HG03060 (cell line): Measurements from ENCODE around the gene FPR2.

ENCODE experiments used
- ATAC-seq: cut with Tn5 transposase; IDR thresholded peaks from one replicate; pipeline ENCODE4 v1.9.1; 2021; ENCODE audit warnings: low read depth, moderate number of reproducible peaks; ENCODE audit not compliant: unreplicated experiment

FPR2 gene

DNA sequence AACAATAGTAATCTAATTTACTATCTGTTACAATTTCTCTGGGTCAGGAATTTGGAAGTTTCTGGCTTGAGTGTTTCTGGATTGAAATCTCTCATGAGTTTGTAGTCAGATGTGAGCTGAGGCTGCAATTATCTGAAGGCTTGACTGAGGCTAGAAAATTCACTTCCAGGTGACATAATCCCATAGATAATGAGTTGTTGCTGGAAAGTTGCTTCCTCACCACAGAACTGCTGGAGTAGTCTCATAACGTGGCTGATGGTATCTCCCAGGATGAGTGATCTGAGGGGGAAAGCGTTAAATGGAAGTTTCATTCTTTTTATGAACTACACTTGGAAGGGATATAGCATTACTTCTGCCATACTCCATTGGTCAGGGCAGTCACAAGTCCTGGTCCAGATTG, 18.7 kb downstream of the FPR2 start:
- no peak for ATAC-seq

DNA sequence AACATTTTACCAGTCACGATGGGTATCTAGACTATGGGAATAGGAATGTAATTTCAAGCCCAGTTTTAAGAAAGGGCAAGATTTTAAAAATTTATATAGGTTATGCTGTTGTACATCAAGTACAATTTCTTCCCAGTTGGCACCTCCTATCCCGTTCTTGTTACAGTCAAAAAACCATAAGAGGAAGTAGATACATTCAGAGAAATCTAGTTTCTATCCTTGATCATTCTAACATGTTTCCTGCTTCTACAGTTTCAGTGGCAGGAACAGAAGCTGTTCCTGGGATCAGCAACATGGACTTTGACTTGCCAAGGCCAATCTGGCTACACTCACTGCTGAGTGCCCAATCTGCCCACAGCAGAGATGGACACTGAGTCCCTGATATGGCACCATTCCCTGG, 19.3 kb downstream of the FPR2 start:
- no peak for ATAC-seq

DNA sequence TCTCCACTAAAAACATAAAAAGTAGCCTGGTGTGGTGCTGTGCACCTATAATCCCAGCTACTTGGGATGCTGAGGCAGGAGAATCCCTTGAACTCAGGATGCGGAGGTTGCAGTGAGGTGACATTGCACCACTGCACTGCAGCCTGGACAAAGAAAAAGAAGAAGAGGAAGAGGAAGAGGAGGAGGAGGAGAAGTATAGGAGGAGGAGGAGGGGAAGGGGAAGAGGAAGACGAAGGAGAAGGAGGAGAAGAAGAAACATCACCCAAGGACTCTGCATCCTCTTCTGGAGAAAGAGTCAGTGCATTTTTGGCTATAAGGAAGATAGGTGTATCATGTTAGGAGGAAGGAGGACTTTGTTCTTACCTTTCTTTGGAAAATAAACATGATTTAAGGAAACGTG, 21.0 kb downstream of the FPR2 start:
- ATAC-seq = no peak

DNA sequence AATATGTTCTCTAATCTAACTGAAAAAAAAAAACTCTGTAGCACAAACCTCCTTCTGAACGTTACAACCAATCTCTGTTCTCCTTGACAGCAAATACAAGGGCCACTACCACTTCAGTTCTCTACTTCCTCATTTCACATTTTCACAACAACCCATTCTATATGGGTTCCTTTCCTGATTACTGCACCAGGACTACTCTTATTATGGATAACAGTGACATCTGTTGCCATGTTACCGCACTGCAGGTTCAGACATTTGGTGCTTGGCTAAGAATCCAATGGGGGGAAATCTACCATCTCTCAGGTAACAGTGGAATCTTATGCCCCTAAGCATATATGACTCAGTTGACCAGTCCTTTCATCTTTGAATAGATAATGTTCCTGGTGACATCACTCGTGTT, 22.4 kb downstream of the FPR2 start:
- no peak for ATAC-seq

DNA sequence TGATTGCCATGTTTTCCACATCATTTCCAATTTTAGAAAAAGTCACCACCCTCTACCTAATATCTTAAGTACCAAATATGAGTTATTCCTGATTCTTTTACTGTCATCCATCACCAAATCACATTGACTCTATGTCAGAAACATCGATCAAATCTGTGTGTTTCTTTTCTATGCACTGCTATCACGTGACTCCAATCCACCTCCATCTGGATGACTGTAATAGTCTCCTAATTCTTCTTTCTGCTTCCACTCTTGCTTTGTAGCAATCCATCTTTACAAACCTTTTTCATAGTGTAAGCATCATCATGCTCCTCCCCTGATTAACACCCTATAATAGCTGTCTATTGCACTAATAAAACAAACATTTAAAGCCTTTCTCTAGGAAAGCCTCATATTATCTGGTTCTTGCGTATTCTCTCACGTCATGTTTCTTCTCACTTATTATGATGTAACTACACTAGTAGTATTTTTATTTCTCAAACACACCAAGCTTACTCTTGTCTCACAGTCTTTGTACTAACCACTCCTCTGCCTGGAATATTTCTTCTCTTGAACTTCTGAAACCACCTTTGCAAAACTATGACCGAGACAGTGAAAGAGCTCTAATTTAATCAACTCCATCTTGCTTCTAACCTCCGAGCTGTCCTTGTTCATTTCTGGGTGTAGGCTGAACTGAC, 23.3 kb downstream of the FPR2 start:
- no peak for ATAC-seq

DNA sequence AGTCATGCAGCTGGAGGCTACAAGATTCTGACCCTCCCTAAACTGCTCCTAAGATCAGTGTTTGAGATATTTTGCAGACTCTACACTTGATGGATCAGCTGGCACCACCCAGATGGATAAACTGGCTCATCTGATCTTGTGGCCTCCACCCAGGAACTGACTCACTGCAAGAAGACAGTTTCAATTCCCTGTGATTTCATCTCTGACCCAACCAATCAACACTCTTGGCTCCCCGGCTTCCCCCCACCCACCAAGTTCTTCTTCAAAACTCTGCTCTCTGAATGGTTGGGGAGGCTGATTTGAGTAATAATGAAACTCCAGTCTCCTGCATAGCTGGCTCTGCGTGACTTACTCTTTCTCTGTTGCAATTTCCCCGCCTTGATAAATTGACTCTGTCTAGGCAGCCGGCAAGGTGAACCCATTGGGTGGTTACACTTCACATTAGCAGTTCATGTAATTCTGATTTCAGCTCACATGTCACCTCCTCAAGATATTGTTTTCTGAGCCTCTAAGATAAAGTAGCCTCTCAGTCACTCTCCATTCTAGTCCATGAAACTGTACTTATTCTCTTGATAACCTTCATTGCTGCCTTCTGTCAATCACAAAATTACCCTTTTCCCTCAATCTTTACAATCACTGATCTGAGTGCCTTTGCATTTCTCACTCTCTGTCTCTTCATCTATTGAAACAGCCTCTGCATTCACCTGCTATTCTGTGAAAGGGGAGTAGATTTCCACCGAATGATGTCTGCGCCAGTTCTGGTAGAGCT, 24.1 kb downstream of the FPR2 start:
- no peak for ATAC-seq

DNA sequence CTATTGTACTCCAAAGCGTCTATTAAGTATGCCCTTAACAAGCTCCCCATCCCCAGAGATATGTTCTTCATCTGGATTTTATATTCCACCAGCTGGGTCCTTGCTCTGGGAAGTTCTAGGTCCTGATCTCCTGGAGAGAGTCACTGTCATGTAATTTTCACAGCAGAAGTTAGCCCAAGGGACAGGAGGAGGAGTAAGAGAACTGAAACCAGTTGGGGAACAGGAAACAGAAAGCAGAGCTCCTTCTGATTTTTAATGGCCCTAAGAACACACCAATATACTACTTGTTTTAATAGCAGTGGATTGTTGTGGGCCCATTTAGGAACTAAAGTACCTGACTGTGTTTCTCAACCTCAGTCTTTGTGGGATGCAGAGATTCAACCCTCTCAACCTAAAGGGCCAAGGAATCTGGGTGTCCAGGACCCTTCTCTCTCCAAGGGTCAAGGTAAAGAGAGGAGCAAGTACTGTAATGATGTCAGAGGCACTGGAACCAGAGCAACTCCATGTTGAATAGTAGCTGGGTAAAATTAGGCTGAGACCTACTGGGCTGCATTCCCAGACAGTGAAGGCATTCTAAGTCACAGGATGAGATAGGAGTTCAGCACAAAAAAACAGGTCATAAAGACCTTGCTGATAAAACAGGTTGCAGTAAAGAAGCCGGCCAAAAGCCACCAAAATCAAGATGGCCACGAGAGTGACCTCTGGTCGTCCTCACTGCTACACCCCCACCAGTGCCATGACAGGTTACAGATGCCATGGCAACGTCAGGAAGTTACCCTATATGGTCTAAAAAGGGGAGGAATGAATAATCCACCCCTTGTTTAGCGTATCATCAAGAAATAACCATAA, 25.9 kb downstream of the FPR2 start:
- ATAC-seq = no peak

DNA sequence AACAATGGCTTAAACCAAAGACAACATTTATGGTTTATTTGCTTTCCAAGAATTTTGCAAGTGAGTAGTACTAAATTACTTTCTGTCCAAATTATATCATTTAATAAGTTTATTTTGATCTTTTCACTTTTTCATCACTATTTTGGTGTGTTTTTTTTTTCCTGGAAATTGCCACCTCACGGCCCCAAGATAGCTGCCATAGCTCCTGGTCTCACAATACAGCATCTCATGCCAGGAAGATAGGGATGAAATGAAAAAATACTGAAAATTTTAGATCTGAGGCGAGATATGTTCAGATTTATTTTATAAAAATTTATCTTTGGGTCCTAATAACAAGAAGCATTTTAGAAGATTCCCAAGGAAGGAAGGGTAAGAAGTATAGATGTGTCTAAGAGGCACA, 27.0 kb downstream of the FPR2 start:
- no peak for ATAC-seq

DNA sequence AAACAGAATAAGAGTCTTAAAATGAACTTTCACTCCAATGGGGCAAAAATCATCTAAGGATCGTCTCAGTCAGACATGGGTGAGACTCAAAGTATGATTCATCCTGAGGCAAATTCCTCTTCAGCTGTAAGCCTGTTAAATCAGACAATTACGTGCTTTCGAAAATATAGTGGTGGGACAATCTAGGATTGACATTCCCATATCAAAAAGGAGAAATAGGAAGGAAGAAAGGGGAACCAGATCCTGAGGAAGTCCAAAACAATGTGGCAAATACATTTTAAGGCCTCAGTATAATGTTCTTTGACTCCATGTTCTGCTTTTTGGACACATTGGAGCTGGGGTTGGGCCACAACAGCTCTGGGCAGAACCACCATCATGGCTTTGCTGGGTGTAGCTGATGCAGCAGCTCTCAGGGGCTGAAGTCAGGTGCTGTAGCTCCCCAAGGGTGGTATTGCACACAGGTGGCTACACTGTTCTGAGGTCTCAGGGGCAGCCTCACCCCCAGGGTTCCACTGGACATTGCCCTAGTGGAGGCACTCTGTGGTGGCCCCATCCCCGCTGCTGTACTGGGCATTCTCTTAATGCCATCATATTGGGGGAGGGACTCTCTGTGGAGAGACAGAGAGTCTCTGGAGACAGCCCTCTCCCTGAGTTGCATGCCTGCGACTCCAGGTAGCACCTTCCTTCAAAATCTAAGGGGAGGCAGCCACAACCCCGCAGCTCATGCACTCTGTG, 28.2 kb downstream of the FPR2 start:
- ATAC-seq = no peak

DNA sequence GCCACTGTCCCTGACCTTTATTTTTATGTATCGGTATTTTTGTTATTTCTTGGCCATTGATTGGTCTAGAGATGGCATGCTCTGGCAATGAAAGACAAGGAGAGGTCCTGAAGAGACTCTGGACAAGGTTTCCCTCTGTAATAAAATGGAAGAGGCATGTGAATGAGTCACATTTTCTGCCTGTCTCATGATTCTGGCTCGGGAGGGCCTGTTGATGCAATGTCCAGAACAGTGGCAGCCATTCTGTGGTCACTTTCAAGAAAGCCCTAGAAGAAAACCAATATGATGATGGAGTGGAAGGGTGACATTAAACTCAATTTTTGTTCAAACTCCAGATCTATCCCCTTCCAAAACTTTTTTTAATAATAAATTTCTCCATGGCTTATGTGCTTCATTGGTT, 32.0 kb downstream of the FPR2 start:
- no peak for ATAC-seq

DNA sequence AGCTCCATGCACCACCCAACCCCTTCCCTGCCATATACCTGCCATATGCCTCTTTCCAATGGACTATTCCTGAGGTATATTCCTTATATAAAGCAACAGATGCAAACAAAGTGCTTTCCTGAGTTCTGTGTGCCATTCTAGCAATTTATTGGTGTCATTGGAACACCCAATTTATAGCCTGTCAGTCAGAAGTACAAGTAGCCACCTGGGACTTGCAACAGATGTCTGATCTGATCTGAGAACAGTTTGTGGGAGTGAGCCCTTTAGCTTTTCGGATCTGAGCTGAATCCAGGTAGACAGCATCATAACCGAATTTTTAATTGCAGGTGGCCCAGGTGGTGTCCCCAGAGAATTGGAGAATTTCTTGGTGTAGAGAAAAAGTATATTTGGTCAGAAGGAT, 33.0 kb downstream of the FPR2 start:
- no peak for ATAC-seq

DNA sequence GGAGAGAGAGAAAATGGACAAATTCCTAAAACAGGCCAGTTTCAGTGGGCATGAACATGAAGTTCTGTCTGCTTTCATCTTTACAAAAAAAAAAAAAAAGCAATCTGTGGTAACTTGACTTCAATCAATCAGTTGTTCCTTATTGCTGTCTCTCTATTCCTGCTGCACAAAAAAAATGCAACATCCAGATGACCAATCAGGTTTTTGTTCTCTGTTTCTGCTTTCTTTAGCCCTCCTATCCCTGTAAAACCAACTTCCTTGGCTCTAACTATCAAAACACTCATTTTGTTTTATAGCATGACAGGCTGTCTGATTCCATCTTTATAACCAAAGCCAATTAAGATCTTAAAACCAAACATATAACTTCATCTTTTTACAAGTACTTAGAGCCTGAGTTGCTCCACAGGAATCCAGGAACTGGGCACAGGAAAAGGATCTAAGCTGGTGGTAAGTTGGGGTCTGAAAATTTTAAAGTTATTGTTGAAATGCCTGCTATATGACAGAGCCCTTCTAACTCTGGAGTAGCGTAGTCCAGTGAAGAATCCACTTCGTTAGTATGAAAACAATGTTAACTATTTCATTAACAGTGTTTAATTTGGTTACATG, 34.0 kb downstream of the FPR2 start, which contains the start of gene FPR3:
FPR3 (plus strand) TSS at position 273 of the 606 bp plus-strand sequence. CDS start 28,592 bp downstream, outside the sequence.
- ATAC-seq = no peak

DNA sequence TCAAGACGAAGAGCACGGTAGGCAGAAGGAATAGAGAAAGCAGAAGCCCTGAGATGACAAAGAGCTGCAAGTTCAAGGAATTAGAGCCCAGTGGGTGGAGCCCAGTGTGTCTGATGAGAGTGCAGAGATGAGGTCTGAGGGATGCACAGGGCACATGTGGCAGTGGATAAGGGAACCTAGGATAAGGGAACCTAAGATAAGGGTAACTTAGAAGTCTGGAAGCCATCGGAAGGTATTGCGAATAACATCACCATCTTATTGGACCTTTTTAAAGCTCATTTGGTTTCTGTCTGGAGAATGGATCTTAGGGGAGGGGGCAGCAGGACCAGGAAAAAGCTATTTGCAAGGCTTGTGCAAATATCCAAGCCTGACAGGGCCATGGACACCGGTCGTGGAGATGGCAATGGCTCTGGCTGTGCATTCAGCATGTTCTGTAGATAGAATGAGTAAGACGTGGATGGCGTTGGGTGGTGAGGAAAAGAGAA, 35.3 kb downstream of the FPR2 start:
- no peak for ATAC-seq

DNA sequence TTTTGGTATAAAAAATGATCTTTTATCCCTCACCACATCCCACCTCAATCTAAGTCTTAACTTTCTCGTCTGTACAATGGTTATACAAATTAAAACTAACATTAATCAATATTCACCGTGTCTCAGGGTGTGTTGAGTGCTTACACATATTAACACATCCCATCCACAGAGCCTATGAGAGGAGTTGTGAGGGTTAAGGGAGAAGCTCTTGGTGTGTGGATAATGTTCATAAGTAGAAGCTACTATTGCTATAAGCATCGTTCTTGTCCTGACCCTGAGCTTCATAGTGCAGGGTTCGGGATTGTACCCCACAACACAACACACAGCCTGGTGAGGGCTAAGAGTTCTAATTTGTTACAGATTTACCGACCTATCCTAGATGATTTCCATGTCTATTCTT, 36.5 kb downstream of the FPR2 start:
- ATAC-seq = no peak

DNA sequence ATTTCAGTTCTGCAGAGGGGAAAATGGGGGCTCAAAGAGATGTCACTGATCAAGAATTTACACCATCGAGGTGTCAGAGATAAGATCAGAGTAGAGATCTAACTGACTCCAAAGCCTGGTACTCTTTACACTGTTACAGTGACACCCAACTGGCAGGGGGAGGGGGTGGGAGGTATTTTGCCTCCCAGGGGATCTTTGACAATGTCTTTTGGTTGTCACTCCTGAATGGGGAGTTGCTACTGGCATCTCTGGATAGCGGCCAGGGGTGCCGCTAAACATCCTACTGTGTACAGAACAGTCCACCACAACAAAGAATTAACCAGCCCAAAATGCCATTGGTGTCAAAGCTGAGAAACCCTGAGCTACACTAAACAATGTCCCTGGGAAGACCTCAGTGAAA, 37.1 kb downstream of the FPR2 start:
- no peak for ATAC-seq

DNA sequence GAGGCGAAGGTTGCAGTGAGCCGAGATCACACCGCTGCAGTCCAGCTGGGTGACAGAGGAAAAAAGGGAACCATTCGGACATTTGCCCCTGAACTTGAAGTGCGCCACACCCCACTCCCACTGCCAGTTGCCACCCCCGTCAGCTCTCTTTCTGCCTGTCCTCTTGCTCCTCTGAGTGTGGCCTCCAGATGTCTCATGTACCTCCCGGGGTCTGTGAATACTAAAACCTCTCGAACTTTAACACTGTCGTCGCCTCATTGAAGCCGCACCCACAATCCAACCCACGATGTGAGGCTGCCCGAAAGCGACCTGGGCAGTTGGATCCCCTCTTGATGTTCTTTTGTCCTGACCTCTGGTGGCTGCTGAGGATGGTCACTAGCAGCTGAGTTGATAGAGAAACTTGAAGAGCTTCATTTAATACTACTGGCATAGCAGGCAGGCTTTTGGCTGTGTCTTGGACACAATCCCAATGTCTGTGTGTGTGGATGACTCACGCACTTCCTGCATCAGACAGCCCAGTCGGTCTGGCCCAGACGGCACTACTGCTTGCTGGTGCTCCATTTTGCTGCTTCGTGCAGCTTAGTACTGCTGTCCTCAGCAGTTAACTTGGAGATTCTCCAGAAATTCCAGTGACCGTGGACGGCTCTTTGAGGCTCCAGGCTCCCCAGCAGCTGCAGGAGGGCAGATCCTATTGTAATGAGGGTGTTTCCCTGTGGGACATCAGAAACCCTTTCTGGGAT, 38.2 kb downstream of the FPR2 start:
- ATAC-seq = no peak

DNA sequence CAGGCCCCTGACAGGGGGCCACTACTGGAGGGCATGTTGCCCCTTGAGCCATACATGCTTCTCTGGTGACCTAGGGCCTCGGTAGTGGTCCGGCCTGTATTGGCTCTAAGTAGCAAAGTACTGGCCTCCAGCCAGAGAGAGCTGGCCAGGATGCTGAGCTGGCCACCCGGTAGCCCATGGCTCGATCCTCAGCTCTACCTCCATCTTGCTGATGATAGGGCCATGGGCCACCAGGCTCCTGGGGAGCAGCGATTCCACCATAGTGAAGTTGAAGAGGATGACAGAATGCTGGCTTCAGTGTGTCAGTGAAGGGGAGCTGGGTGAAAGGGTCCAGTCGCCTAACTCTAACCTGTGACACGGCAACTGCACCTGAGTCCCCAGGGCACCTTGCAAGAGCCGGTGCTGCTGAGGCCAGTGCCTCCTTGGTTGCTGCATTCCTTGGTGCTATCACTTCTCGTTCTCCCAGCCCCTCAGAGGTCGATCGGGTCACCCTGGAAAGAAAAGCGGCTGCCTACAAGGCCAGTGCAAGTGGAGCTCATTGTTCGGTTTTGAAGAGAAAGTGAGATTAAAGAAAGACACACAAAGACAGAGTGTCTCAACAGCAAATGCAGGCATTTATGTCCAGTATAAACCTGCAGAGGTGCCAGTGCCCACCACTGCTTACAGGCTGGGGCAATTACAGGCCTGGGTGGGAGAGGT, 38.9 kb downstream of the FPR2 start:
- no peak for ATAC-seq

DNA sequence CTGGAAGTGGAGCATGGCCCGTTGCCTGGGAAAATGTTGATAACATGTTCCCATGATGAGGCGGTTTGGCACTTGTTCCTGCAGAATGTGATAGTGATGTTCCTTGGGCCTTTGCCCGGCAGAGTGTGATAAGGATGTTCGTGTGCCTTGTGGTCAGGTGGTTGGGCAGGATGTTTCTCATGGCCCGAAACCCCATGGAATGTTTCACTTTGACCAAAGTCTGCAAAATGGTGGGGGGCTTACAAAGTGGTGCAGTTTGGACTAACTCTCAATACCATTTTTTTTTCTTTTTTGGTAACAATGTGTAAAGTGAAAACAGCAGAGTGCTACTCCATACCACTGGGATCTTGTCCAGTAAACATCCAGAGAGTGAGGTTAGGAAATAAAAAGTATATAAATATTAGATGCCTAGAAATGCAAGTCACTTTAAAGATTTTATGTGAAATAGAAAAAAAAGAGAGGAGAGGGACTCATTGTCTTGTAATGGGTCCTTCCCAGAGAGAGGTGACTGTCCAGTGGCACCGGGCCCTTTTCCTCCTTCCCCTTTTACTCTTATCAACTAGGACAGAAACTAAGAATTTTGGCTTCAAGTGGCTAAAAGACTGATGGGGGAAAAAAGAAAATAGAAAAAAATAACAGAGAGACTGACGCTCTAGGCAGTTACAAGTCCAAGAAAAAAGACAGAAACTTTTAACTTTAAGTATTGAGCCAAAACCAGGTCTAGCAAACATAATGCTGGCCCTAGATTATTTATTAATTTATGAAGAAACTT, 39.7 kb downstream of the FPR2 start:
- no peak for ATAC-seq
